HCT116 (cell line): ENCODE measurements around the gene NPIPA5.

Source experiments
- CEBPB ChIP-seq: IDR thresholded peaks from 2 replicates; pipeline ENCODE4 v1.6.1; 2012; ENCODE audit warnings: low read depth
- ELF1 ChIP-seq: IDR thresholded peaks from 2 replicates; pipeline ENCODE4 v1.6.1; 2012; ENCODE audit warnings: low read depth, borderline replicate concordance
- EZH2 ChIP-seq: fragments of 200-600 bp; sonication (generic); IDR thresholded peaks from 2 replicates; pipeline ENCODE4 v1.6.1; 2017; ENCODE audit warnings: antibody characterized with exemption, mixed run types
- EZH2phosphoT487 ChIP-seq: fragments of 200-600 bp; IDR thresholded peaks from 2 replicates; pipeline ENCODE4 v1.6.1; 2018; ENCODE audit warnings: antibody characterized with exemption, borderline replicate concordance
- JUND ChIP-seq: IDR thresholded peaks from 2 replicates; pipeline ENCODE4 v1.6.1; 2012
- POLR2A ChIP-seq: IDR thresholded peaks from 2 replicates; pipeline ENCODE4 v1.7.0; 2011; ENCODE audit warnings: borderline replicate concordance; ENCODE audit not compliant: insufficient read depth, insufficient read length; ENCODE audit errors: extremely low read depth
- POLR2AphosphoS5 ChIP-seq: IDR thresholded peaks from 2 replicates; pipeline ENCODE4 v1.6.1; 2011; ENCODE audit warnings: mild to moderate bottlenecking, low read depth, low read length, moderate library complexity
- RAD21 ChIP-seq: IDR thresholded peaks from 2 replicates; pipeline ENCODE4 v1.6.1; 2012; ENCODE audit warnings: low read depth, mild to moderate bottlenecking
- SIN3A ChIP-seq: IDR thresholded peaks from 2 replicates; pipeline ENCODE4 v1.6.1; 2012; ENCODE audit warnings: low read depth
- TF ChIP-seq, protein P1 (sequence below), 3 experiments: fragments of 200-600 bp in 1 of 3; sonication (generic) in 1 of 3; IDR thresholded peaks in 2 of 3; conservative IDR thresholded peaks in 1 of 3; 2 replicates each; pipeline ENCODE4 v1.5.1; 2012 to 2017; ENCODE audit warnings: low read depth in 2 of 3, low read length in 2 of 3, antibody characterized with exemption in 1 of 3, borderline replicate concordance in 1 of 3, control low read depth in 1 of 3, mild to moderate bottlenecking in 1 of 3, mixed read lengths in 1 of 3, mixed run types in 1 of 3, moderate library complexity in 1 of 3; ENCODE audit not compliant: insufficient read depth in 1 of 3
- TF ChIP-seq, protein P2 (sequence below): IDR thresholded peaks from 2 replicates; pipeline ENCODE4 v1.6.1; 2011; ENCODE audit warnings: mild to moderate bottlenecking, low read length, moderate library complexity; ENCODE audit not compliant: insufficient replicate concordance; ENCODE audit errors: extremely low read depth
- TF ChIP-seq, protein P3 (sequence below): IDR thresholded peaks from 2 replicates; pipeline ENCODE4 v1.6.1; 2012

DNA sequence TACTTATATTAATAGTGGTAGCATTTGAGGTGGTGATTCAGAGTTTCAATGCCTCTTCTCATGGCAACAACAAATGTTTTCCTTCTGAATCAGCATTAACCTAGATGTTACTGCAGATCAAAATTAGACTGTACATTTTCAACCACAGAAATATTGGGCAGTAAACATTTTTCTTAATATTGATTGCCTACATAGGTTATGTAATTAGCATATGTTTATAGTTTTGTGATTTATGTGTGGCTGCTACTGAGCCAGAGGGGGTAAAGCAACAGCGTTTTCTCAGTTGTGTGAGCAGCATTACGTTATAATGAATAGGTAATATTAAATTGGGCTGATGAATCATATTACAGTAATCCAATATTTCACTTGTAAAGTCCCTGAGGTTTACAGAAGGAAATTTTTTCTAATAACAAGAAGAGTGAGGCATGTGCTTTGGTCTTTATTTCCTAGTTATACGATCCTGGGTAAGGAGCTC lies 37.5 kb upstream of the NPIPA5 start:
- TF ChIP-seq POLR2AphosphoS5 (no peak), EZH2 (no peak), EZH2phosphoT487 (no peak), POLR2A (no peak), SIN3A (no peak), ELF1 (no peak), RAD21 (no peak), CEBPB (no peak), JUND (no peak; the same call in 1 of the 2 replicates)
- TF ChIP-seq, protein P1, sequence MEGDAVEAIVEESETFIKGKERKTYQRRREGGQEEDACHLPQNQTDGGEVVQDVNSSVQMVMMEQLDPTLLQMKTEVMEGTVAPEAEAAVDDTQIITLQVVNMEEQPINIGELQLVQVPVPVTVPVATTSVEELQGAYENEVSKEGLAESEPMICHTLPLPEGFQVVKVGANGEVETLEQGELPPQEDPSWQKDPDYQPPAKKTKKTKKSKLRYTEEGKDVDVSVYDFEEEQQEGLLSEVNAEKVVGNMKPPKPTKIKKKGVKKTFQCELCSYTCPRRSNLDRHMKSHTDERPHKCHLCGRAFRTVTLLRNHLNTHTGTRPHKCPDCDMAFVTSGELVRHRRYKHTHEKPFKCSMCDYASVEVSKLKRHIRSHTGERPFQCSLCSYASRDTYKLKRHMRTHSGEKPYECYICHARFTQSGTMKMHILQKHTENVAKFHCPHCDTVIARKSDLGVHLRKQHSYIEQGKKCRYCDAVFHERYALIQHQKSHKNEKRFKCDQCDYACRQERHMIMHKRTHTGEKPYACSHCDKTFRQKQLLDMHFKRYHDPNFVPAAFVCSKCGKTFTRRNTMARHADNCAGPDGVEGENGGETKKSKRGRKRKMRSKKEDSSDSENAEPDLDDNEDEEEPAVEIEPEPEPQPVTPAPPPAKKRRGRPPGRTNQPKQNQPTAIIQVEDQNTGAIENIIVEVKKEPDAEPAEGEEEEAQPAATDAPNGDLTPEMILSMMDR (IDR thresholded peaks at IDR 0.05 in 2 of 3, conservative IDR thresholded peaks at IDR 0.05 in 1 of 3; ENCODE audit: borderline replicate concordance in 1 of 3, insufficient read depth in 1 of 3, low read depth in 2 of 3, low read length in 2 of 3): no peak
- TF ChIP-seq, protein P2, sequence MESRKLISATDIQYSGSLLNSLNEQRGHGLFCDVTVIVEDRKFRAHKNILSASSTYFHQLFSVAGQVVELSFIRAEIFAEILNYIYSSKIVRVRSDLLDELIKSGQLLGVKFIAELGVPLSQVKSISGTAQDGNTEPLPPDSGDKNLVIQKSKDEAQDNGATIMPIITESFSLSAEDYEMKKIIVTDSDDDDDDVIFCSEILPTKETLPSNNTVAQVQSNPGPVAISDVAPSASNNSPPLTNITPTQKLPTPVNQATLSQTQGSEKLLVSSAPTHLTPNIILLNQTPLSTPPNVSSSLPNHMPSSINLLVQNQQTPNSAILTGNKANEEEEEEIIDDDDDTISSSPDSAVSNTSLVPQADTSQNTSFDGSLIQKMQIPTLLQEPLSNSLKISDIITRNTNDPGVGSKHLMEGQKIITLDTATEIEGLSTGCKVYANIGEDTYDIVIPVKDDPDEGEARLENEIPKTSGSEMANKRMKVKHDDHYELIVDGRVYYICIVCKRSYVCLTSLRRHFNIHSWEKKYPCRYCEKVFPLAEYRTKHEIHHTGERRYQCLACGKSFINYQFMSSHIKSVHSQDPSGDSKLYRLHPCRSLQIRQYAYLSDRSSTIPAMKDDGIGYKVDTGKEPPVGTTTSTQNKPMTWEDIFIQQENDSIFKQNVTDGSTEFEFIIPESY: no peak
- TF ChIP-seq, protein P3, sequence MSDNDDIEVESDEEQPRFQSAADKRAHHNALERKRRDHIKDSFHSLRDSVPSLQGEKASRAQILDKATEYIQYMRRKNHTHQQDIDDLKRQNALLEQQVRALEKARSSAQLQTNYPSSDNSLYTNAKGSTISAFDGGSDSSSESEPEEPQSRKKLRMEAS: no peak
